Measurements from ENCODE around the gene HBA1. TPM values are rescaled to one million over a fixed set of nuclear protein-coding genes. Genes with fewer than 3 reads are reported as not detected.
"Not testable (repeated sequence)": the region's sequence is repeated elsewhere in the genome, so short reads cannot be mapped to it uniquely, and the experiment has no call there.

Gene HBA1
- total RNA-seq, 1 donor from 2014 or later, result not detected

DNA sequence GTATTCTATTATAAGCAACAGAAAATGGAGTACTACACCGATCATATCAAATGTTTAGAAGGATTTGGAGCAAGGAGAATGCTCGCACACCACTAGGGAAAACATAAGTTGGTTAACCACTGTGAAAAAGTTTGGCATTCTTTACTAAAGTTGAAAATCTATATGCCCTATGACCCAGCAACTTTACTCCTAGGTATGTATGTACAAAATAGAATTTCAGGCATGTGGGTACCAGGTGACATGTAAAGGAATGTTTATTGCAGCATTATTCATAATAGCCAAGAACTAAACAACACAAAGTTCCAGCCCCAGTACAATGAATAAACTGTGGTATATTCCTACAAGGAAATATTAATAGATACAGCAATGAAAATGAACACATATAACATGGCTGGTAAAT is 29.8 kb upstream of the HBA1 start:
- TF ChIP-seq, protein P1, sequence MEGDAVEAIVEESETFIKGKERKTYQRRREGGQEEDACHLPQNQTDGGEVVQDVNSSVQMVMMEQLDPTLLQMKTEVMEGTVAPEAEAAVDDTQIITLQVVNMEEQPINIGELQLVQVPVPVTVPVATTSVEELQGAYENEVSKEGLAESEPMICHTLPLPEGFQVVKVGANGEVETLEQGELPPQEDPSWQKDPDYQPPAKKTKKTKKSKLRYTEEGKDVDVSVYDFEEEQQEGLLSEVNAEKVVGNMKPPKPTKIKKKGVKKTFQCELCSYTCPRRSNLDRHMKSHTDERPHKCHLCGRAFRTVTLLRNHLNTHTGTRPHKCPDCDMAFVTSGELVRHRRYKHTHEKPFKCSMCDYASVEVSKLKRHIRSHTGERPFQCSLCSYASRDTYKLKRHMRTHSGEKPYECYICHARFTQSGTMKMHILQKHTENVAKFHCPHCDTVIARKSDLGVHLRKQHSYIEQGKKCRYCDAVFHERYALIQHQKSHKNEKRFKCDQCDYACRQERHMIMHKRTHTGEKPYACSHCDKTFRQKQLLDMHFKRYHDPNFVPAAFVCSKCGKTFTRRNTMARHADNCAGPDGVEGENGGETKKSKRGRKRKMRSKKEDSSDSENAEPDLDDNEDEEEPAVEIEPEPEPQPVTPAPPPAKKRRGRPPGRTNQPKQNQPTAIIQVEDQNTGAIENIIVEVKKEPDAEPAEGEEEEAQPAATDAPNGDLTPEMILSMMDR (IDR thresholded peaks at IDR 0.05; ENCODE audit: insufficient read depth, low read length, severe bottlenecking), result no peak
- no peak for FAIRE-seq
- no peaks in the 10 kb centered on the region for H3K36me3 ChIP-seq (ENCODE audit: control insufficient read depth, insufficient read depth, low read length)
- H3K4me3 ChIP-seq (ENCODE audit: low read depth, low read length), result no peak overlapping the region
- peaks cover 4% of the 10 kb centered on the region for H3K27me3 ChIP-seq (ENCODE audit: control insufficient read depth, insufficient read depth, low read length)
- DNase-seq (ENCODE audit: low read depth), result no peak

DNA sequence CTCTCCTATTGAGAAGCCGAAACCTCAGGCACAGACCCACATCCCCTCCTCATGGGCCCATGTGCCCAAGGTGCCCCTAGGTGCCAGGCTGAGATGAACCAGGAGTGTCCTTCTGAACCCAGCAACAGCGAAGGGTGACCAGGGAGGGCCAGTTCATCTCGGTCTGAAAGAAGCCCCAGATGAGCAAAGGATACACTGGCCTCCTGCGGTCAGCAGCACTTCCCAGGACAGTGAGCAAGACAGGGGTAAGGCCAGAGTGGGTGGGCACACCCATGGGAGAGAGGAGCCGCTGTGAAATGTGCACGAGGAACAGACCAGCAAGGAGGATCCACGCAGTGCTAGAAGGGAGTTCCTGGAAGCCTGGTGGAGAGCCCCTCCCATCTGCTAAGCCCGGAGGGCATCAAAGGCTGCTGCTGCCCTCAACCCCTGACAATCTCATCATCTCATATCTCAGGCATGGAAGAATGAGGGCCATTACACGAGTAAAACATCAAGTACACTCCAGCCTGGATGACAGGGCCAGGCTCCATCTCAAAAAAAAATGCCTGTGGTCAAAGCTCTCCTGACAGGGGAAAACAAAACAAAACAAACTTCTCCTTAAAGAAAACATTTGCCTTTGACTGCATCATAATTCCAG is 27.3 kb upstream of the HBA1 start:
- DNase-seq (ENCODE audit: low read depth), result no peak
- TF ChIP-seq, protein P1 (IDR thresholded peaks at IDR 0.05; ENCODE audit: insufficient read depth, low read length, severe bottlenecking), result no peak
- FAIRE-seq, result no peak
- Histone ChIP-seq H3K36me3 (ENCODE audit: control insufficient read depth, insufficient read depth, low read length) (no peaks in the 10 kb centered on the region), H3K4me3 (ENCODE audit: low read depth, low read length) (no peak overlapping the region), H3K27me3 (ENCODE audit: control insufficient read depth, insufficient read depth, low read length) (peaks cover 4% of the 10 kb centered on the region)

DNA sequence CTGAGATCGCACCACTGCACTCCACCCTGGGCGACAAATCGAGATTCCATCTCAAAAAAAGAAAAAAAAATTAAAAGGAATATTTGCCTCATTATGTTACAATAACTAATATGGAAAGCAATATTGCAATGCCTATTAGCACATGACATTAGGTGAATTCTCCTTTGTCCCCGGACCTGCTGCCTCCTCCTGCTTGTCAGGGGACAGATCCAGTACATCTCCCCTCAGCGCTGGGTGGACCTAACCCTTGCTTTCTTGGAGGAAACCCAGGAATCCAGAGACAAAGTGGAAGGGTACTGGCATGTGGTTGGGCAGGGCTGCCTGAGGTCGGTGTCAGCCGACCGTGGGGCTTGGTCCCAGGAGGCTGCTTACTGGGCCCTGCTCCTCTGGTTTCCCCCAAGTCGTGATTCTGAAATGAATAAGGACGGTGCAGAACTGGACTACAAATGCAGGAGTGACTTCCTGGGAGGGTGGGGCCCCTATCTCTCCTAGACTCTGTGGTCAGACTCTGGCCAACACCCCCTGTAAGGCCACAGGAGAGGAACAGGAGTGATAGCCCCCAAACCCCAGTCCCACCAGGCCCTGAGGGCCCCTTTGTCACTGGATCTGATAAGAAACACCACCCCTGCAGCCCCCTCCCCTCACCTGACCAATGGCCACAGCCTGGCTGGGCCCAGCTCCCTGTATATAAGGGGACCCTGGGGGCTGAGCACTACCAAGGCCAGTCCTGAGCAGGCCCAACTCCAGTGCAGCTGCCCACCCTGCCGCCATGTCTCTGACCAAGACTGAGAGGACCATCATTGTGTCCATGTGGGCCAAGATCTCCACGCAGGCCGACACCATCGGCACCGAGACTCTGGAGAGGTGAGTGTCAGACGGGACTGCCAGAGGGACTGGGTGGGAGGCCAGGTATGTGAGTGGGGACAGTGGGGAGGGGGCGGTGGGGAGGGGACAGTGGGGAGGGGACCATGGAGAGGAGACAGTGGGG is 24.0 kb upstream of the HBA1 start, which contains the start of gene HBZ:
TSS of gene HBZ (plus strand) at position 504 of the 988 bp plus-strand sequence. CDS start at position 770, 266 bp downstream.
- Histone ChIP-seq H3K27me3 (ENCODE audit: control insufficient read depth, insufficient read depth, low read length) (peaks cover 8% of the 10 kb centered on the region), H3K4me3 (ENCODE audit: low read depth, low read length) (no peak within 1 kb of the TSS), H3K36me3 (ENCODE audit: control insufficient read depth, insufficient read depth, low read length) (no peaks in the 10 kb centered on the region)
- FAIRE-seq (no peak), DNase-seq (ENCODE audit: low read depth) (no peak)
- TF ChIP-seq, protein P1 (IDR thresholded peaks at IDR 0.05; ENCODE audit: insufficient read depth, low read length, severe bottlenecking), result no peak

DNA sequence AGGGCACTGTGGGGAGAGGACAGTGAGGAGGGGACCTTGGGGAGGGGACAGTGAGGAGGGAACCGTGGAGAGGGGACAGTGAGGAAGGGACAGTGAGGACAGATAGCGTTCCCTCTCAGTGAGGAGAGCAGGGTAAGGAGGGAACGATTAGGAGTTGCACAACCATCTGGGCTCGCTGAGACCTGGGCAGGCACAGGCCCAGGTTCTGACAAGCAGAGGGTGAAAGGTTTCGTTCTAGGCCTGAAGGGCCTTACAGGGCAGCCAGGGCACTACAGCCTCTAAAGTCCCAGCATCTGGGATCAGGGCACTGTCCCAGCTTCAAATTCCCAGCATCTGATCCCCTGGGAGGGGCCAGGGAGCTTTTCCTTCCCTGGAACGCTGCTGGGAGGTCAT is 23.4 kb upstream of the HBA1 start:
- peak; percentile 87 for FAIRE-seq
- H3K4me3 ChIP-seq (ENCODE audit: low read depth, low read length); DNase-seq (ENCODE audit: low read depth); H3K27me3 ChIP-seq (ENCODE audit: control insufficient read depth, insufficient read depth, low read length); H3K36me3 ChIP-seq (ENCODE audit: control insufficient read depth, insufficient read depth, low read length): not testable (repeated sequence)

DNA sequence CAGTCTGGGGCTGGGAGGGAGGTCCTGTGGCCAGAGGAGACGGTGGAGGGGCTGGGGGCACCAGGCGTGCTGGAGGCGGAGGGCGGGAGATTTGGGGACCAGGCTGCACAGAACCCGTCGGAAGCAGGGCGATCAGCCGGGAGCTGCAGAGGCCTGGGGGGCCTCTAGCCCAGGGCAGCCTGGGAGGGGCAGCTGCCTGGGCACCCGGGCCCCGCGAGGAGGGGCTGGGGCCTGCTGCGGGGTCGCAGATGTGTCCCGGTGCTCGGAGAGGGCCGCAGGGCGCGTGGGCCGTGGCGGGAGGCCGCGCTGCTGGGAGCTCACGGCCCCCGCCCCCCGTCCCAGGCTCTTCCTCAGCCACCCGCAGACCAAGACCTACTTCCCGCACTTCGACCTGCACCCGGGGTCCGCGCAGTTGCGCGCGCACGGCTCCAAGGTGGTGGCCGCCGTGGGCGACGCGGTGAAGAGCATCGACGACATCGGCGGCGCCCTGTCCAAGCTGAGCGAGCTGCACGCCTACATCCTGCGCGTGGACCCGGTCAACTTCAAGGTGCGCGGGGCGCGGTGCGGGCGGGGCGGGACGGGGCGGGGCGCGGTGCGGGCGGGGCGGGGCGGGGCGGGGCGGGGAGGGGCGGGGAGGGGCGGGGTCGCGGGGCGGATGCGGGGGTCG is 22.8 kb upstream of the HBA1 start:
- H3K27me3 ChIP-seq (ENCODE audit: control insufficient read depth, insufficient read depth, low read length); H3K36me3 ChIP-seq (ENCODE audit: control insufficient read depth, insufficient read depth, low read length); DNase-seq (ENCODE audit: low read depth); H3K4me3 ChIP-seq (ENCODE audit: low read depth, low read length); FAIRE-seq: not testable (repeated sequence)

DNA sequence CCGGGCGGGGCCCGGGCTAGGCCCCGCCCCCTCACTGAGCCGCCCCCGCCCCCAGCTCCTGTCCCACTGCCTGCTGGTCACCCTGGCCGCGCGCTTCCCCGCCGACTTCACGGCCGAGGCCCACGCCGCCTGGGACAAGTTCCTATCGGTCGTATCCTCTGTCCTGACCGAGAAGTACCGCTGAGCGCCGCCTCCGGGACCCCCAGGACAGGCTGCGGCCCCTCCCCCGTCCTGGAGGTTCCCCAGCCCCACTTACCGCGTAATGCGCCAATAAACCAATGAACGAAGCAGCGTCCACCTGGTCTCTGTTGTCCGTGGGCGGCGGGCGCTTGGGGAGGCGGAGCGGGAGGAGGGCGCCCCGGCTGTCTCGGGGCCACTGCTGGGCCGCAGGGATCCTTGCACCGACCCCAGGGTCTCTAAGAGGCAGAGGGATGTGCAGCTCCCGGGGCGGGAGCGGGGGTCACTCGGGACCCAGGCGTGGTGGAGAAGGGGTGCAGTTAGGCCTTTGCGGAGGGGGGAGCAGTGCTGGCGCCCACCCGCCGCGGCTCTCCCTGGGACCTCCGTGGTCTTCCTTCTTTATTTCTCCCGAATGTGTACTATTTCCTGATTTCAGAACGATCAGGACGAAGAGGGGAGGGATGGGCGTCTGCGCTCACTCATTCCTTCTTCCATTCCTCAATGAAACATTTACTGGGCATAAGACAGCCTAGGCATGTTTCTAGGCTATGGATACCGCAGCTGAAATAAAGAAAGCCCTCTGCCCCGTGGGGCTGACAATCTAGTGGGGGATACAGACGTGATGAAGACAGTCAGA is 22.1 kb upstream of the HBA1 start:
- Histone ChIP-seq H3K27me3 (ENCODE audit: control insufficient read depth, insufficient read depth, low read length) (peaks cover 4% of the 10 kb centered on the region), H3K36me3 (ENCODE audit: control insufficient read depth, insufficient read depth, low read length) (no peaks in the 10 kb centered on the region), H3K4me3 (ENCODE audit: low read depth, low read length) (peak overlapping the region; percentile 33)
- FAIRE-seq, result no peak
- peak; percentile 19 for DNase-seq (ENCODE audit: low read depth)
- TF ChIP-seq, protein P1 (IDR thresholded peaks at IDR 0.05; ENCODE audit: insufficient read depth, low read length, severe bottlenecking), result no peak

All from bronchial epithelial cell (primary cell).